ENCODE data around the gene TCF3. TPM values are rescaled to one million over a fixed set of nuclear protein-coding genes. Genes with fewer than 3 reads are reported as not detected.

Gene TCF3
- total RNA-seq, 1 experiment from 2014 or later: 304 TPM

DNA sequence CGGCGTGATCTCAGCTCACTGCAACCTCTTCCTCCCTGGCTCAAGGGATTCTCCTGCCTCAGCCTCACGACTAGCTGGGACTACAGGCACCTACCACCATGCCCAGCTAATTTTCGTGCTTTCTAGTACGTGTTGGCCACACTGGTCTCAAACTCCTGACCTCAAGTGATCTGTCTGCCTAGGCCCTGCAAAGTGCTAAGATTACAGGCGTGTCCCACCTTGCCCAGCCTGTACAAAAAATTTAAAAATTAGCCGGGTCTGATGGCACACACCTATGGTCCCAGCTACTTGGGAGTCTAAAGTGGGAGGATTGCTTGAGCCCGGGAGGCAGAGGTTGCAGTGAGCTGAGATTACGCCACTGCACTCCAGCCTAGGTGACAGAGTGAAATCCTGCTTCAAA, 79.6 kb downstream of the TCF3 start:
- Histone ChIP-seq H3K23ac (ENCODE audit: insufficient read length, low read depth, low read length) (no peak overlapping the region), H3K56ac (ENCODE audit: insufficient read length, low read depth, low read length) (no peak overlapping the region), H3T11ph (ENCODE audit: low read length) (no peak overlapping the region), H2BK15ac (ENCODE audit: low read depth, low read length) (no peak overlapping the region), H3K14ac (ENCODE audit: insufficient read depth, low read length) (no peak overlapping the region), H2AFZ (ENCODE audit: low read length) (no peak overlapping the region), H2BK12ac (ENCODE audit: insufficient read length, low read depth, low read length) (no peak overlapping the region), H4K5ac (ENCODE audit: insufficient read length, low read depth, low read length) (no peak overlapping the region), H3K9ac (ENCODE audit: extremely low read depth, insufficient read length, low read length) (no peak overlapping the region), H4K8ac (replicated peaks; ENCODE audit: insufficient read length, low read depth, low read length) (no peak overlapping the region), H3K79me2 (ENCODE audit: insufficient read depth, low read length) (no peaks in the 10 kb centered on the region), H3K79me1 (ENCODE audit: insufficient read depth, low read depth, low read length, poor library complexity, severe bottlenecking) (no peaks in the 10 kb centered on the region), H3K18ac (ENCODE audit: insufficient read length, low read depth, low read length) (no peak overlapping the region), H2AK5ac (ENCODE audit: insufficient read length, low read length) (no peak overlapping the region), H3K4me1 (ENCODE audit: insufficient read depth, low read length) (no peaks in the 10 kb centered on the region), H3K9me3 (ENCODE audit: control insufficient read depth, low read depth, low read length) (no peaks in the 10 kb centered on the region), H3K27ac (ENCODE audit: insufficient read length, low read depth, low read length) (no peak overlapping the region), H2BK120ac (ENCODE audit: low read depth, low read length, poor library complexity, severe bottlenecking) (no peak overlapping the region), H2BK20ac (ENCODE audit: low read depth, low read length, poor library complexity, severe bottlenecking) (no peak overlapping the region), H3K4ac (ENCODE audit: low read depth, low read length) (no peak overlapping the region), H3K4me2 (ENCODE audit: insufficient read depth, insufficient read length, low read length) (no peak overlapping the region), H2BK5ac (ENCODE audit: insufficient read length, low read length) (no peak overlapping the region), H3K23me2 (ENCODE audit: insufficient read length, low read depth, low read length, poor library complexity, severe bottlenecking) (no peaks in the 10 kb centered on the region), H4K20me1 (ENCODE audit: control insufficient read depth, insufficient read depth, insufficient read length) (no peaks in the 10 kb centered on the region), H4K91ac (ENCODE audit: insufficient read length, low read depth, low read length) (no peak overlapping the region), H3K27me3 (ENCODE audit: insufficient read depth, low read length) (no peaks in the 10 kb centered on the region; the same call in 1 of the 2 replicates)
- no peak for DNase-seq
- TF ChIP-seq, protein P1, sequence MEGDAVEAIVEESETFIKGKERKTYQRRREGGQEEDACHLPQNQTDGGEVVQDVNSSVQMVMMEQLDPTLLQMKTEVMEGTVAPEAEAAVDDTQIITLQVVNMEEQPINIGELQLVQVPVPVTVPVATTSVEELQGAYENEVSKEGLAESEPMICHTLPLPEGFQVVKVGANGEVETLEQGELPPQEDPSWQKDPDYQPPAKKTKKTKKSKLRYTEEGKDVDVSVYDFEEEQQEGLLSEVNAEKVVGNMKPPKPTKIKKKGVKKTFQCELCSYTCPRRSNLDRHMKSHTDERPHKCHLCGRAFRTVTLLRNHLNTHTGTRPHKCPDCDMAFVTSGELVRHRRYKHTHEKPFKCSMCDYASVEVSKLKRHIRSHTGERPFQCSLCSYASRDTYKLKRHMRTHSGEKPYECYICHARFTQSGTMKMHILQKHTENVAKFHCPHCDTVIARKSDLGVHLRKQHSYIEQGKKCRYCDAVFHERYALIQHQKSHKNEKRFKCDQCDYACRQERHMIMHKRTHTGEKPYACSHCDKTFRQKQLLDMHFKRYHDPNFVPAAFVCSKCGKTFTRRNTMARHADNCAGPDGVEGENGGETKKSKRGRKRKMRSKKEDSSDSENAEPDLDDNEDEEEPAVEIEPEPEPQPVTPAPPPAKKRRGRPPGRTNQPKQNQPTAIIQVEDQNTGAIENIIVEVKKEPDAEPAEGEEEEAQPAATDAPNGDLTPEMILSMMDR (conservative IDR thresholded peaks at IDR 0.05): no peak
- WGBS (ENCODE audit: extremely low coverage, insufficient read length, low lambda C conversion rate): no CpG with 5 or more reads among the region's 9 CpGs
- H3K27me3 Mint-ChIP-seq (ENCODE audit: low read depth): peaks cover 38% of the 10 kb centered on the region
- no peak overlapping the region for H3K4me3 Mint-ChIP-seq
- peaks cover 2 to 3% of the 10 kb centered on the region in 2 experiments; a peak in 2 of 5 replicates for H3K9me3 Mint-ChIP-seq
- H3K27ac Mint-ChIP-seq: no peak overlapping the region
- peaks cover 0 to 16% (median 5%) of the 10 kb centered on the region in 3 experiments; a peak in 3 of 7 replicates for H3K36me3 Mint-ChIP-seq (ENCODE audit: insufficient read depth in 1 of 3, low read depth in 3 of 3)
- H3K4me1 Mint-ChIP-seq: peaks cover 2 to 9% of the 10 kb centered on the region in 2 experiments; a peak in 3 of 4 replicates

All from H9 (cell line).